AG09309 (cell line): ENCODE measurements around the gene MTFR1L.
"Not testable (repeated sequence)": the region's sequence is repeated elsewhere in the genome, so short reads cannot be mapped to it uniquely, and the experiment has no call there.

Source experiments
- DNase-seq: peaks from one replicate; pipeline ENCODE4 v3.0.0-alpha.2; 2010; ENCODE audit warnings: low read depth
- H3K4me3 ChIP-seq: 2 replicates; pipeline ENCODE4 v1.5.1; 2011; ENCODE audit warnings: mild to moderate bottlenecking, low read depth, low read length, moderate library complexity; ENCODE audit not compliant: control insufficient read depth
- CTCF ChIP-seq: IDR thresholded peaks from 2 replicates; pipeline ENCODE4 v1.5.1; 2011; ENCODE audit warnings: mild to moderate bottlenecking, low read depth, low read length, inconsistent platforms; ENCODE audit not compliant: insufficient read depth, control insufficient read depth; ENCODE audit errors: missing control alignments

Gene MTFR1L

DNA sequence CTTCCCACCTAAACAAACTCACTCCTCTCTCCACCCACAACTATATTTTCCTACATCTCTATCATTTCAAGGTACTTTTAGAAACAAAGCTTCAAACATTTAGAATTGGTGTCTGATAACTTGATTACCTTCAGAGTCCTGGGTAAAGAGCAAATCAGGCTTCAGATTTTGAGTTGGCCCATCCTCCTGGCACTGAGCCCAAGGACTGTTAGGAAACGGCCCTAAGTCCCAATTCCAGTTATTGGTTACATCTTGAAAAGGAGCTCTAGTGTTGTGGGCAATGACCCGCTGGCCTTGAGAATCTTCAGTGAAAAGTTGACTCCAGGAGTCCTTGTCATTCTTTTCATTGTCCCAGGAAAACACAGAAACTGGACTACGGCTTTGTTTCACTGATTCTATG is 15.1 kb downstream of the MTFR1L start:
- TF ChIP-seq CTCF: no peak

GRCh38 chr1:25836695-25837094 is 16.9 kb downstream of the MTFR1L start:
- TF ChIP-seq CTCF: no peak
- no peak overlapping the region for H3K4me3 ChIP-seq
- no peak for DNase-seq

More for the DNA sequence above, 15.1 kb downstream of the MTFR1L start:
- DNase-seq: no peak
- H3K4me3 ChIP-seq: no peak overlapping the region

GRCh38 chr1:25837262-25837875 is 17.6 kb downstream of the MTFR1L start:
- no peak for DNase-seq
- TF ChIP-seq CTCF: peak; percentile 22
- no peak overlapping the region for H3K4me3 ChIP-seq

DNA sequence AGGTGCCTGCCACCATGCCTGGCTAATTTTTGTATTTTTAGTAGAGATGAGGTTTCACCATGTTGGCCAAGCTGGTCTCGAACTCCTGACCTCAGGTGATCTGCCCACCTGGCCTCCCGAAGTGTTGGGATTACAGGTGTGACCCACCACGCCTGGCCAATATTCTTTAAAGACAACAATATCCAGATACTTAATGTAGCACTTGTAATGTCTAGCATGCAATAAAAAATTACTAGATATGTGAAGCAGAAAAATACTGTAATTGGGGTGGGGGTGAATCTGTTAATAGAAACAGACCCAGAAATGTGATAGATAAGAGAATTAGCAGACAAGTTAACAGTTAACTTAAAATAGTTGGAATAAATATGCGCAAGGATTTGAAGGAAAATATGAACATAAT is 20.1 kb downstream of the MTFR1L start:
- DNase-seq, H3K4me3 ChIP-seq: not testable (repeated sequence)

DNA sequence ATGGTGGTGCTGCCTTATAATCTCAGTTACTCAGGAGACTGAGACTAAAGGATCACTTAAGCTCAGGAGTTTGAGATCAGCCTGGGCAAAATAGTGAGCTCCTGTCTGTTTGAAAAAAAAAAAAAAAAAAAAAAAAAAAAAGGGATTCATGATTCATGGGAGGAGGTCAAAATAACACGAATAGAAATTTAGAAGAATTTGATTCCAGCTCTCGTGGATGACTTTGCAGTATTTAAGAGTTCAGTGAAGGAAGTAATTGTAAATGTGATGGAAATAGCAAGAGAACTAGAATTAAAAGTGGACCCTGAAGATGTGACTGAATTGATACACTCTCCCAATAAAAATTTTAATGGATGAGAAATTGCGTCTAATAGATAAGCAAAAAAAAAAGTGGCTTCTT is 23.7 kb downstream of the MTFR1L start:
- H3K4me3 ChIP-seq: no peak overlapping the region
- no peak for DNase-seq
- no peak for TF ChIP-seq CTCF

- no peak for DNase-seq
- no peak overlapping the region for H3K4me3 ChIP-seq
- no peak for TF ChIP-seq CTCF
Observed at GRCh38 chr1:25844536-25845337, 25.0 kb downstream of the MTFR1L start.

DNA sequence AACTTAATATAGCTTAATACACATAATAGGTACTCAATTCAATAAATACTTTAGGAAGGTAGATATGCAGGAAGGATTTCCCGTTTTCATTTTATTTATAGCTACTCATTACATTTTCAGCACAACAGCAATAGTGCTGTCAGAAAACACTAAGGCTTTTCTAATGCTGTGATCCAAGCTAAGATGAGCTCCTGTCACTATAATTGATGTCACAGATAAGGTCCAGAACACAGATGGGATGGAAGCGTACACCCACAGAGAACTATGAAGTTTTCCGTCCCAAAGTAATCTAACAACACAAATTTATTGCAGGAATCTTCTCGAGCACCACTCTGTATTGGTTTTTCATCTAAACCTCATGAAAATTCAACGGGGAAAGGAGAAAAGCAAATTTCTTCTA is 25.9 kb downstream of the MTFR1L start:
- no peak overlapping the region for H3K4me3 ChIP-seq
- TF ChIP-seq CTCF: no peak

More for the DNA sequence above, 25.9 kb downstream of the MTFR1L start:
- DNase-seq: no peak
